CD4-positive, alpha-beta T cell treated with Interleukin-10 for 1 hour (primary cell): Measurements from ENCODE around the gene TPI1.

Experiments used
- DNase-seq: peaks from one replicate; pipeline ENCODE4 v3.0.0-alpha.2; 2020

Gene TPI1

GRCh38 chr12:6828781-6829535 is 38.4 kb upstream of the TPI1 start:
- DNase-seq, result peak; percentile 32

- DNase-seq, result no peak
Measured at GRCh38 chr12:6829536-6830220, 37.7 kb upstream of the TPI1 start.

GRCh38 chr12:6830286-6830890 is 36.9 kb upstream of the TPI1 start:
- DNase-seq, result no peak

- DNase-seq, result no peak
Measured at GRCh38 chr12:6830999-6831398, 36.3 kb upstream of the TPI1 start.

- no peak for DNase-seq
Measured at GRCh38 chr12:6831450-6831995, 35.8 kb upstream of the TPI1 start.

- DNase-seq, result no peak
Measured at GRCh38 chr12:6832125-6832524, 35.2 kb upstream of the TPI1 start.

- DNase-seq, result no peak
Measured at GRCh38 chr12:6833189-6833890, 34.0 kb upstream of the TPI1 start.

- DNase-seq, result no peak
Measured at GRCh38 chr12:6834254-6834653, 33.1 kb upstream of the TPI1 start.

GRCh38 chr12:6834873-6835272 is 32.5 kb upstream of the TPI1 start:
- no peak for DNase-seq

GRCh38 chr12:6836851-6837250 is 30.5 kb upstream of the TPI1 start:
- no peak for DNase-seq

- DNase-seq, result no peak
Measured at GRCh38 chr12:6837370-6838060, 29.8 kb upstream of the TPI1 start.

- DNase-seq, result no peak
Measured at GRCh38 chr12:6838854-6839253, 28.5 kb upstream of the TPI1 start.

- DNase-seq, result no peak
Measured at GRCh38 chr12:6839482-6840201, 27.7 kb upstream of the TPI1 start.

- no peak for DNase-seq
Measured at GRCh38 chr12:6840330-6840729, 27.0 kb upstream of the TPI1 start.

- DNase-seq, result no peak
Measured at GRCh38 chr12:6840761-6841515, 26.4 kb upstream of the TPI1 start, which contains the start of gene GNB3. GNB3 (plus strand) TSS chr12:6840925; CDS start chr12:6841288, 363 bp downstream.

- no peak for DNase-seq
Measured at GRCh38 chr12:6842075-6842474, 25.3 kb upstream of the TPI1 start.

- no peak for DNase-seq
Measured at GRCh38 chr12:6843118-6843902, 24.0 kb upstream of the TPI1 start.

- no peak for DNase-seq
Measured at GRCh38 chr12:6845395-6845794, 21.9 kb upstream of the TPI1 start.

- DNase-seq, result no peak
Measured at GRCh38 chr12:6846316-6846869, 20.9 kb upstream of the TPI1 start.

- DNase-seq, result no peak
Measured at GRCh38 chr12:6847676-6848075, 19.7 kb upstream of the TPI1 start.
